ENCODE measurements around the gene ITPR1. TPM values are rescaled to one million over a fixed set of nuclear protein-coding genes. Genes with fewer than 3 reads are reported as not detected.

ITPR1 gene
- total RNA-seq, 1 experiment from 2014 or later = 48.5 TPM

GRCh38 chr3:4514321-4514720 lies 21.2 kb downstream of the ITPR1 start:
- peaks cover 16% of the 10 kb centered on the region for H3K4me1 ChIP-seq (ENCODE audit: insufficient read depth, low read length)
- H4K20me1 ChIP-seq (ENCODE audit: low read length) = no peaks in the 10 kb centered on the region
- intact Hi-C loops (cut with micrococcal nuclease) = no loop called here
- no peaks in the 10 kb centered on the region for H3K79me2 ChIP-seq (ENCODE audit: low read length)
- H3K36me3 ChIP-seq (ENCODE audit: low read depth, low read length) = no peaks in the 10 kb centered on the region
- H2AFZ ChIP-seq (ENCODE audit: low read length) = no peak overlapping the region
- no peak overlapping the region for H3K9ac ChIP-seq (ENCODE audit: low read length)
- CTCF ChIA-PET = interaction anchor here (0.6 kb wide), 1 partner anchor 49 kb away, joined by 3 read pairs; no protein-coding TSS in a partner anchor
- no peak for ATAC-seq
- H3K9me3 ChIP-seq (ENCODE audit: low read length) = no peaks in the 10 kb centered on the region
- no peaks in the 10 kb centered on the region for H3K27me3 ChIP-seq (ENCODE audit: low read length)
- POLR2A ChIA-PET (ENCODE audit: unreplicated experiment) = no interaction called here
- no peak for TF ChIP-seq EZH2 (IDR thresholded peaks at IDR 0.05; ENCODE audit: low read length, unreplicated experiment)
- H3K27ac ChIP-seq (ENCODE audit: low read length) = no peak overlapping the region
- H3K4me3 ChIP-seq (ENCODE audit: low read length) = no peak overlapping the region
- H3K9me2 ChIP-seq (replicated peaks; ENCODE audit: low read length) = no peaks in the 10 kb centered on the region
- H3F3A ChIP-seq (ENCODE audit: low read length, unreplicated experiment) = no peaks in the 10 kb centered on the region
- BruUV-seq (replicated peaks) = no TSS peak
- H3K4me2 ChIP-seq (ENCODE audit: low read length) = no peak overlapping the region
- no peak for DNase-seq

GRCh38 chr3:4514916-4515315 lies 21.8 kb downstream of the ITPR1 start:
- H3K9me2 ChIP-seq (replicated peaks; ENCODE audit: low read length) = no peaks in the 10 kb centered on the region
- no peaks in the 10 kb centered on the region for H4K20me1 ChIP-seq (ENCODE audit: low read length)
- H3K4me3 ChIP-seq (ENCODE audit: low read length) = no peak overlapping the region
- no peaks in the 10 kb centered on the region for H3K36me3 ChIP-seq (ENCODE audit: low read depth, low read length)
- no peak overlapping the region for H3K4me2 ChIP-seq (ENCODE audit: low read length)
- TF ChIP-seq EZH2phosphoT487 (IDR thresholded peaks at IDR 0.05; ENCODE audit: borderline replicate concordance, low read length) = no peak
- no peak for TF ChIP-seq CTCF (conservative IDR thresholded peaks at IDR 0.05; ENCODE audit: low read depth, low read length)
- no peak for TF ChIP-seq EZH2 (IDR thresholded peaks at IDR 0.05; ENCODE audit: low read length, unreplicated experiment)
- H3F3A ChIP-seq (ENCODE audit: low read length, unreplicated experiment) = no peaks in the 10 kb centered on the region
- no peak overlapping the region for H3K27ac ChIP-seq (ENCODE audit: low read length)
- no peak for ATAC-seq
- intact Hi-C loops (cut with micrococcal nuclease) = loop anchor here (5.0 kb wide), 1 partner anchor 117 kb away; no protein-coding TSS in a partner anchor
- ChIA-PET POLR2A (ENCODE audit: unreplicated experiment) (no interaction called here), CTCF (interaction anchor here (0.5 kb wide), 1 partner anchor 164 kb away, joined by 3 read pairs; no protein-coding TSS in a partner anchor)
- no peaks in the 10 kb centered on the region for H3K79me2 ChIP-seq (ENCODE audit: low read length)
- H3K9ac ChIP-seq (ENCODE audit: low read length) = no peak overlapping the region
- H3K4me1 ChIP-seq (ENCODE audit: insufficient read depth, low read length) = peaks cover 18% of the 10 kb centered on the region
- no peaks in the 10 kb centered on the region for H3K9me3 ChIP-seq (ENCODE audit: low read length)
- DNase-seq = no peak
- no peak overlapping the region for H2AFZ ChIP-seq (ENCODE audit: low read length)
- H3K27me3 ChIP-seq (ENCODE audit: low read length) = no peaks in the 10 kb centered on the region
- BruUV-seq (replicated peaks) = no TSS peak

GRCh38 chr3:4515916-4516579 lies 22.9 kb downstream of the ITPR1 start:
- CTCF ChIA-PET = no interaction called here
- TF ChIP-seq EZH2 (IDR thresholded peaks at IDR 0.05; ENCODE audit: low read length, unreplicated experiment) = no peak
- TF ChIP-seq EZH2phosphoT487 (IDR thresholded peaks at IDR 0.05; ENCODE audit: borderline replicate concordance, low read length) = no peak
- no peak for TF ChIP-seq CTCF (conservative IDR thresholded peaks at IDR 0.05; ENCODE audit: low read depth, low read length)
- Histone ChIP-seq H3K4me3 (ENCODE audit: low read length) (no peak overlapping the region), H3K9me2 (replicated peaks; ENCODE audit: low read length) (no peaks in the 10 kb centered on the region), H3K27me3 (ENCODE audit: low read length) (no peaks in the 10 kb centered on the region), H3K9me3 (ENCODE audit: low read length) (no peaks in the 10 kb centered on the region), H3K4me1 (ENCODE audit: insufficient read depth, low read length) (peaks cover 18% of the 10 kb centered on the region), H3K9ac (ENCODE audit: low read length) (no peak overlapping the region), H2AFZ (ENCODE audit: low read length) (no peak overlapping the region), H3K27ac (ENCODE audit: low read length) (no peak overlapping the region), H4K20me1 (ENCODE audit: low read length) (no peaks in the 10 kb centered on the region), H3K36me3 (ENCODE audit: low read depth, low read length) (no peaks in the 10 kb centered on the region), H3K79me2 (ENCODE audit: low read length) (no peaks in the 10 kb centered on the region), H3K4me2 (ENCODE audit: low read length) (no peak overlapping the region), H3F3A (ENCODE audit: low read length, unreplicated experiment) (no peaks in the 10 kb centered on the region)
- ATAC-seq = no peak
- intact Hi-C loops (cut with micrococcal nuclease) = loop anchor here (5.0 kb wide), 1 partner anchor 116 kb away; no protein-coding TSS in a partner anchor
- no TSS peak for BruUV-seq (replicated peaks)
- POLR2A ChIA-PET (ENCODE audit: unreplicated experiment) = no interaction called here
- peak; percentile 24 for DNase-seq
